CD14-positive monocyte (primary cell): ENCODE data around the gene LBHD2. TPM values are rescaled to one million over a fixed set of nuclear protein-coding genes. Genes with fewer than 3 reads are reported as not detected.

Source experiments
- DNase-seq, 3 donors: peaks; one replicate each; pipeline ENCODE4 v3.0.0-alpha.2; 2011 to 2022
- H2AFZ ChIP-seq: 2 replicates; pipeline ENCODE4 v1.6.0; 2012; ENCODE audit warnings: mild to moderate bottlenecking, low read depth, low read length, inconsistent platforms; ENCODE audit not compliant: insufficient read depth, poor library complexity, severe bottlenecking
- H3K27ac ChIP-seq, 2 donors: 1 replicate in 1 of 2; 2 replicates in 1 of 2; pipeline ENCODE4 v1.5.1; 2012 to 2013; ENCODE audit warnings: low read length in 2 of 2, control low read depth in 1 of 2, inconsistent platforms in 1 of 2, low read depth in 1 of 2, mild to moderate bottlenecking in 1 of 2
- H3K27me3 ChIP-seq, 2 donors: one replicate each; pipeline versions ENCODE4 v1.6.0 to v1.6.1; 2011 to 2013; ENCODE audit warnings: low read length in 2 of 2; ENCODE audit not compliant: control insufficient read depth in 2 of 2, insufficient read depth in 2 of 2
- H3K36me3 ChIP-seq, 2 donors: replicated peaks in 1 of 2; 1 replicate in 1 of 2; 2 replicates in 1 of 2; pipeline versions ENCODE4 v1.5.1 to v1.6.1; 2012 to 2013; ENCODE audit warnings: low read length in 2 of 2, control low read depth in 1 of 2, inconsistent platforms in 1 of 2, mild to moderate bottlenecking in 1 of 2; ENCODE audit not compliant: insufficient read depth in 2 of 2, control insufficient read depth in 1 of 2
- H3K4me1 ChIP-seq, 2 donors: 1 replicate in 1 of 2; 2 replicates in 1 of 2; pipeline versions ENCODE4 v1.5.1 to v1.6.1; 2012 to 2013; ENCODE audit warnings: low read length in 2 of 2, control low read depth in 1 of 2, inconsistent platforms in 1 of 2, mild to moderate bottlenecking in 1 of 2, moderate library complexity in 1 of 2; ENCODE audit not compliant: insufficient read depth in 2 of 2, control insufficient read depth in 1 of 2
- H3K4me2 ChIP-seq: replicated peaks from 2 replicates; pipeline ENCODE3; 2012; ENCODE audit warnings: low read length, moderate library complexity, mild to moderate bottlenecking; ENCODE audit not compliant: poor library complexity, severe bottlenecking; ENCODE audit errors: extremely low read depth
- H3K4me3 ChIP-seq, 3 experiments: fragments of 200-600 bp in 1 of 3; sonication (generic) in 1 of 3; replicated peaks in 1 of 3; 1 replicate in 2 of 3; 2 replicates in 1 of 3; pipeline ENCODE4 v1.5.1; 2011 to 2013; ENCODE audit warnings: low read length in 3 of 3, mild to moderate bottlenecking in 3 of 3, control low read depth in 2 of 3, low read depth in 2 of 3, inconsistent platforms in 1 of 3, moderate library complexity in 1 of 3
- H3K79me2 ChIP-seq: 2 replicates; pipeline ENCODE4 v1.6.0; 2012; ENCODE audit warnings: mild to moderate bottlenecking, control low read depth, inconsistent platforms, low read length, moderate library complexity; ENCODE audit not compliant: insufficient read depth
- H3K9ac ChIP-seq: 2 replicates; pipeline ENCODE4 v1.6.0; 2017; ENCODE audit warnings: low read length, mild to moderate bottlenecking; ENCODE audit not compliant: insufficient read depth, poor library complexity, severe bottlenecking
- H3K9me3 ChIP-seq, 2 donors: replicated peaks in 1 of 2; 1 replicate in 1 of 2; 2 replicates in 1 of 2; pipeline versions ENCODE4 v1.5.1 to v1.6.1; 2012 to 2013; ENCODE audit warnings: low read length in 2 of 2, control low read depth in 1 of 2; ENCODE audit not compliant: control insufficient read depth in 1 of 2, insufficient read depth in 1 of 2
- H4K20me1 ChIP-seq: 2 replicates; pipeline ENCODE4 v1.6.0; 2012; ENCODE audit warnings: mild to moderate bottlenecking, low read length, control low read depth, moderate library complexity; ENCODE audit not compliant: insufficient read depth
- H3K27ac Mint-ChIP-seq, 7 donors: one replicate each; pipeline ENCODE4 v1.8.0; 2020; ENCODE audit warnings: mild to moderate bottlenecking in 7 of 7, mixed read lengths in 7 of 7, moderate library complexity in 6 of 7, inconsistent platforms in 2 of 7
- H3K27me3 Mint-ChIP-seq, 3 donors: one replicate each; pipeline ENCODE4 v1.8.0; 2021 to 2022; ENCODE audit warnings: low read depth in 3 of 3, mild to moderate bottlenecking in 3 of 3, mixed read lengths in 3 of 3, moderate library complexity in 3 of 3, inconsistent platforms in 1 of 3
- H3K36me3 Mint-ChIP-seq, 2 donors: one replicate each; pipeline ENCODE4 v1.8.0; 2020; ENCODE audit warnings: mixed read lengths in 2 of 2, inconsistent platforms in 1 of 2, mild to moderate bottlenecking in 1 of 2
- H3K4me1 Mint-ChIP-seq: one replicate; pipeline ENCODE4 v1.8.0; 2020; ENCODE audit warnings: mild to moderate bottlenecking, mixed read lengths
- H3K4me3 Mint-ChIP-seq, 2 donors: one replicate each; pipeline ENCODE4 v1.8.0; 2020; ENCODE audit warnings: mild to moderate bottlenecking in 2 of 2, mixed read lengths in 2 of 2, moderate library complexity in 1 of 2
- H3K9me3 Mint-ChIP-seq, 7 donors: one replicate each; pipeline ENCODE4 v1.8.0; 2020 to 2022; ENCODE audit warnings: mixed read lengths in 7 of 7, mild to moderate bottlenecking in 6 of 7, moderate library complexity in 6 of 7, inconsistent platforms in 2 of 7
- CTCF ChIP-seq: fragments of 200-600 bp; IDR thresholded peaks from one replicate; pipeline ENCODE4 v1.8.0; 2022; ENCODE audit warnings: antibody characterized with exemption, mild to moderate bottlenecking
- WGBS: methylation state at CpG from one replicate; pipeline ENCODE4 v1.1.5; 2013; ENCODE audit warnings: missing lambda C conversion rate; ENCODE audit not compliant: insufficient coverage; 5-methylcytosine and 5-hydroxymethylcytosine counted together
- intact Hi-C, 2 donors: fragments of 100-400 bp; cut with micrococcal nuclease; formaldehyde crosslinking; loops; one replicate each; pipeline versions ENCODE4 v1.15.0 to v1.15.1; 2023
- polyA plus RNA-seq, 3 donors: library from polyadenylated mRNA; depleted of rRNA in 1 of 3; unstranded in 2 of 3; stranded (reverse) in 1 of 3; fragments of 300-500 nt in 2 of 3; fragments of >200 nt in 1 of 3; fragmentation: Illumina TruSeq in 2 of 3; gene quantifications; 1 replicate in 2 of 3; 2 replicates in 1 of 3; pipeline ENCODE4 v1.2.3, GENCODE V29; 2012 to 2021

The LBHD2 gene
- polyA plus RNA-seq, 3 donors, result not detected

DNA sequence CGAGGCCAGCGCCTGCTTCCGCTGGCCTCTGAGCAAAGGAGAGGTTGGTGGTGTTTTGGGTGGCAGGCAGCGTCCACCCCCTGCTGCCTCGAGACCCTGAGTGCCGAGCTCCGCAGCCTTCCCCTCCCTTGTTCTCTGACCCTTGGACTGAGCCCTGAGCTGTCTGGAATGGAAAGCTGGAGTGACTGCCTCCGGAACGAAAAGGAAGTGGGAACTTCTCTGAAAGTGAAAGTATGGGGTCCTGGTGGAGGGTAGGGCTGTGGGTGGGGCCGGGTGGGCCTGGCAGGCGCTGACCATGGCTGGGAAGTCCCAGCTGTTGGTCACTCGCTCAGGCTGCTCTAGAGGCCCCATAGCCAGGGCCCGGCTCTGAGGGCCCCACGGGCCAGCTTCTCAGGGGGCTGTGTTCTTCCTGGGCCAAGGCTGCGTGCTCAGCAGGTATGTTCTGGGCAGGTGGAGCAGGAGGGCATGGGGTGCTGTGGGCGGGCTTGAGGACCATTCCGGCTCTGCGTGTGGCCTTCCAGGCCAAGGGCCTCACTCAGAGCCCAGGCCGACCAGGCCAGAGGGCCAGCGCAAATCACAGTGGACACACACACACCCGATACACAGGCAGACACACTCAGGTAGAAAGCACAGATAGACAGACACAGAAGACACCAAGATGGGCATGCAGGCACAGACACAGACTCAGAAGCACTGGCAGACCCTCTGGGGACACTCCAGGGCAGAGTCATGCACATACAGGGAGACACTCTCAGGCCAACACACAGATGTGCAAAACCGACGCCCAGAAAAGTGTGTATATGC, 10.6 kb downstream of the LBHD2 start, which contains the start of gene EXOC3L4:
EXOC3L4 (plus strand) TSS at position 320 of the 804 bp plus-strand sequence. CDS start 5,495 bp downstream, outside the sequence.
- H3K79me2 ChIP-seq, result no peaks in the 10 kb centered on the region
- H3K9me3 ChIP-seq, result no peaks in the 10 kb centered on the region
- no peak within 1 kb of the TSS for H3K4me3 ChIP-seq
- WGBS, result 68% methylated on average over 21 of the region's 23 CpGs
- H3K4me2 ChIP-seq, result peak within 1 kb of the TSS; percentile 9
- H3K36me3 Mint-ChIP-seq, result no peaks in the 10 kb centered on the region
- intact Hi-C loops, result no loop called here
- peaks cover 0 to 10% of the 10 kb centered on the region in 2 donors for H3K27me3 ChIP-seq
- H3K9ac ChIP-seq, result no peak within 1 kb of the TSS
- H3K4me1 Mint-ChIP-seq, result peaks cover 19% of the 10 kb centered on the region
- TF ChIP-seq CTCF, result no peak
- no peak within 1 kb of the TSS for H2AFZ ChIP-seq
- H3K4me3 Mint-ChIP-seq, result peak within 1 kb of the TSS in 1 of 2 donors; percentile 70
- H3K27me3 Mint-ChIP-seq, result peaks cover 6 to 15% (median 13%) of the 10 kb centered on the region in 3 donors
- no peaks in the 10 kb centered on the region for H3K36me3 ChIP-seq
- H3K27ac ChIP-seq, result no peak within 1 kb of the TSS
- H3K27ac Mint-ChIP-seq, result no peak within 1 kb of the TSS
- H3K4me1 ChIP-seq, result peaks cover 19 to 25% of the 10 kb centered on the region in 2 donors
- H4K20me1 ChIP-seq, result no peaks in the 10 kb centered on the region
- DNase-seq, result peak in 1 of 3 donors; percentile 38
- peaks cover 0 to 2% (median 0%) of the 10 kb centered on the region in 7 donors for H3K9me3 Mint-ChIP-seq

DNA sequence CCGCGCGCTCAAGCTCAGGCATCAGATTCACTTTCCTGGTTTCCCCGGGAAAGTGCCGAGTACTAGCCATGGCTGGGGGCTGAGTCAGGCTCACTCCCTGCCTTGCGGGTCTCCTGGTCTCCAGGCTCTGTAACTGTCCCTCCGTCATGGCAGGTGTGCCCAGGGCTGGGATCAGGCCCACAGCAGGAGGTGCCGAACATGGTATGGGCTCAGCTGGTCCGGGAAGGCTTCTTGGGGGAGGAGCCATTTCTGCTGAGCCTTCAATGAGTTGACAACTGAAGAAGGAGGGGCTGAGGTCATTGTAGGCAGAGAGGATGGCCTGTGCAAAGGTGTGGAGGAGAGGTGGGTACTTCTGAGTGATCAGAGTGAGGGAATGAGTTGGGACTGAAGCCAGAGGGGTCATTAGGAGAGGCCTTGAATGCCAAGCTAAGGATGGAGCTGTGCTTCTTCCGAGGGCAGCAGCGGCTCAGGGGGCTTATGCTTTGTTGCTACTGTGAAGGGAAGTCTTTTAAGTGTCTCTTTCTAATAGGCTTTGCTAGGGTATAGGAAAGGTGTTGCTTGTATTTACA, 11.3 kb downstream of the LBHD2 start:
- no peak overlapping the region for H3K4me2 ChIP-seq
- no peak overlapping the region for H3K27ac ChIP-seq
- peaks cover 19 to 25% of the 10 kb centered on the region in 2 donors for H3K4me1 ChIP-seq
- Mint-ChIP-seq H3K27me3 (peaks cover 5 to 13% (median 13%) of the 10 kb centered on the region in 3 donors), H3K4me3 (no peak overlapping the region), H3K9me3 (peaks cover 0 to 2% (median 0%) of the 10 kb centered on the region in 7 donors), H3K36me3 (no peaks in the 10 kb centered on the region), H3K4me1 (peaks cover 19% of the 10 kb centered on the region), H3K27ac (no peak overlapping the region)
- no peaks in the 10 kb centered on the region for H4K20me1 ChIP-seq
- no peak overlapping the region for H2AFZ ChIP-seq
- H3K9me3 ChIP-seq, result no peaks in the 10 kb centered on the region
- no peaks in the 10 kb centered on the region for H3K79me2 ChIP-seq
- no peak for DNase-seq
- no peaks in the 10 kb centered on the region for H3K36me3 ChIP-seq
- WGBS, result 90% methylated on average over 9 of the region's 11 CpGs
- peaks cover 0 to 8% of the 10 kb centered on the region in 2 donors for H3K27me3 ChIP-seq
- intact Hi-C loops, result no loop called here
- H3K9ac ChIP-seq, result no peak overlapping the region
- H3K4me3 ChIP-seq, result no peak overlapping the region
- no peak for TF ChIP-seq CTCF
